Stimulated activated CD8-positive, alpha-beta memory T cell treated with anti-CD3 and anti-CD28 coated beads, Interleukin-12 subunit alpha, Interleukin-12 subunit beta, amount 100 ng/mL, for 1 hour (primary cell): Measurements from ENCODE around the gene GSX1.

Experiments
- DNase-seq: peaks from one replicate; pipeline ENCODE4 v3.0.0-alpha.2; 2020; ENCODE audit warnings: low read depth

Gene GSX1

DNA sequence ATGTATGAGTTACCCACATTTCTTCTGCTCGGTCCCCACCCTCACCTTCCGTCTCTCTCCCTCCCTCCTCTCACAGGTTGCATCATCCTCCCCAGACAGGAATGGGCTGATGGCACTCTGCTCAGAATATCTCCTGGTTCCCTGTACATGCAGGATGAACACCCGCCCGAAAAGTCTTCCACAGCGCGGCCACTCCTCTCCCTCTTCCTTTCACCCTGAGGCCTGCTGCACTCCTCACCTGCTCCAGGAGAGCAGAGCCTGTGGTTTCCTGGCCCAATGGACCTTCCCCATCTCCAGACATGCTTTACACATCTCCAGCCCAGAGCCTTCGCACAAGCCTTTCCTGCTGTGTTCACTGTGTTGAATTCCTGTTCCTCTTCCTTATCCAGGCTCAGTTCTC lies 40.9 kb downstream of the GSX1 start:
- DNase-seq: no peak

DNA sequence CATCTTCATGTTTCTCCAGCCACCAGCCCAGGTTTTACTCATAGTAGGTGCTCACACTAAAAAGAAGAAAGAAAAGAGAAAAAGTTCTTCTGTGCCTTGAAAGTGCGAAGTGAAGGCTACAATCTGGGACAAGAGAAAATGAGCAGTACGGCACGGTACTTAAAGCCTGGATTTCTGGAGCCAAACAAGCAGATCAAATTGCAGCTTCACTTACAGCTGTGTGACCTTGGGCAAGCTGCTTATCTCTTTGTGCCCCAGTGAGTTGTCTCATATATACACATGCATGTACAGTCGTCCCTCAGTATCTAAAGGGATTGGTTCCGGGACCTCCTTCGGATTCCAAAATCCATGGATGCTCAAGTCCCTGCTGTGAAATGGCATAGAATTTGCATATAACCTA lies 41.8 kb downstream of the GSX1 start:
- no peak for DNase-seq

DNA sequence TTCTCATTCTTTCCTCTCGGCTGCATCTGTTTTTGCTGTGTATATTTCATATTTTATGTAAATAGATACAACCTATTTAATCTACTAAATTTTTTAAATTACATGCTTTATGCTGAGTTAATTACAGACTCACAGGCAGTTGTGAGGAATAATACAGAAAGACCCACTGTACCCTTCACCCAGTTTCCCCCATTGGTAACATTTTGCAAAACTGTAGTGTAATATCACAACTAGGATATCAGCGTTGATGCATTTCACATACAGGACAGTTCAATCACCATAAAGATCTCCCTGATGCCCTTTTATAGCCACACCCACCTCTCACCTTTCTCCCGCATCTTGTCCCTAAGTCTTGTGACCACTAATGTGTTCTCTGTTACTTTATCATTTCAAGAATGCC lies 43.5 kb downstream of the GSX1 start:
- no peak for DNase-seq

- DNase-seq: no peak
These were observed 47.7 kb downstream of the GSX1 start for GRCh38 chr13:27839809-27840467.

DNA sequence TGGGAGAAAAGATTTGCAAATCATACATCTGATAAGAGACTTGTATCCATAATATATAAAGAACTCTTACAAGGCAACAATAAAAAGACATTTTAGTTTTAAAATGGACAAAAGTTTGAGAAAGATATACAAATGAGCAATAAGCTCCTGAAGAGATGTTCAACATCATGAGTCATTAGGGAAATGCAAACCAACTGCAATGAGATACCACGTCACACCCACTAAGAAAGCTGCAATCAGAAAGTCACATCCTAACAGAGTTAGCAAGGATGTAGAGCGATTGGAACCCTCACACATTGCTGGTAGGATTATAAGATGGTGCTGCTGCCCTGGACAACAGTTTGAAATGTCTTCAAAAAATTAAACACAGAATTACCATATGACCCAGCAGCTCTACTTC lies 50.3 kb downstream of the GSX1 start:
- no peak for DNase-seq
